ENCODE results near the gene KCNQ2.

- TF ChIP-seq CTCF (IDR thresholded peaks at IDR 0.05) = no peak
- TF ChIP-seq POLR2A (IDR thresholded peaks at IDR 0.05) = no peak
These were observed 34.3 kb downstream of the KCNQ2 start for GRCh38 chr20:63438121-63438520.

Measured in testis (tissue), 2 donors.